Epithelial cell of esophagus (primary cell): Measurements from ENCODE around the gene MYBBP1A.

Experiments used
- DNase-seq: peaks from one replicate; pipeline ENCODE4 v3.0.0; 2010; ENCODE audit warnings: low read depth
- H3K4me3 ChIP-seq: 2 replicates; pipeline ENCODE4 v1.5.1; 2011; ENCODE audit warnings: mild to moderate bottlenecking, low read length, control low read depth
- CTCF ChIP-seq: IDR thresholded peaks from 2 replicates; pipeline ENCODE4 v1.5.1; 2011; ENCODE audit warnings: low read depth, mild to moderate bottlenecking, low read length, control low read depth, inconsistent platforms; ENCODE audit not compliant: insufficient read depth; ENCODE audit errors: missing control alignments

Gene MYBBP1A

GRCh38 chr17:4542003-4542725 is 13.0 kb downstream of the MYBBP1A start:
- no peak overlapping the region for H3K4me3 ChIP-seq
- DNase-seq = no peak
- TF ChIP-seq CTCF = no peak

- no peak overlapping the region for H3K4me3 ChIP-seq
- TF ChIP-seq CTCF = no peak
- DNase-seq = no peak
Observed at GRCh38 chr17:4541328-4542002, 13.7 kb downstream of the MYBBP1A start.

GRCh38 chr17:4540687-4541327 is 14.4 kb downstream of the MYBBP1A start:
- no peak overlapping the region for H3K4me3 ChIP-seq
- no peak for DNase-seq
- TF ChIP-seq CTCF = no peak

- no peak for DNase-seq
- no peak overlapping the region for H3K4me3 ChIP-seq
- peak; percentile 16 for TF ChIP-seq CTCF
Observed at GRCh38 chr17:4540224-4540651, 14.9 kb downstream of the MYBBP1A start.

GRCh38 chr17:4539576-4540223 is 15.5 kb downstream of the MYBBP1A start:
- DNase-seq = no peak
- no peak for TF ChIP-seq CTCF
- H3K4me3 ChIP-seq = no peak overlapping the region

- TF ChIP-seq CTCF = no peak
- no peak overlapping the region for H3K4me3 ChIP-seq
- DNase-seq = no peak
Observed at GRCh38 chr17:4539025-4539424, 16.2 kb downstream of the MYBBP1A start.
